Astrocyte (in vitro differentiated cells and primary cell): ENCODE measurements around the gene DRICH1.

Source experiments
- EZH2 ChIP-seq: IDR thresholded peaks from 2 replicates; pipeline ENCODE4 v1.6.1; 2012; ENCODE audit warnings: mild to moderate bottlenecking, low read length, inconsistent platforms; ENCODE audit not compliant: insufficient read depth
- TF ChIP-seq, protein P1 (sequence below): IDR thresholded peaks from 2 replicates; pipeline ENCODE4 v1.5.1; 2011; ENCODE audit warnings: low read depth, mild to moderate bottlenecking, inconsistent platforms, low read length, moderate library complexity; ENCODE audit not compliant: insufficient read depth

DNA sequence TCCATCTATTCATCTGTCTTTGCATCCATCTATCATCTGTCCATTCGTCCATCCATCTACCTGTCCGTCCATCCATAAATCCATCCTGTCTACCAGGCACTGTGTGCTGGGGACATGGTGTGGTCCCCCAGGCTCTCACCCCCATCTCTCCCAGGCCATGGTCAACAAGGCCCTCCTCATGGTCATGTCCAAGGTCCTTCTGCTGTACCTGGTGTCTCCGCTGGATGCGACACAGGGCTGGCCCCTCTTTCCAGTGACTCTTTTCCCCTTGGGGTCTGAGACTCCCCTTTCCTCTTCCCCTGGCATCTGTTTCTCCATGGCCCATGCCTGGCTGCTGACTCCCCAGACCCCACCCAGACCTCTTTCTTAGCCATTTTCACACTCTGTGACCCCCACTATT, 56.5 kb downstream of the DRICH1 start:
- TF ChIP-seq, protein P1, sequence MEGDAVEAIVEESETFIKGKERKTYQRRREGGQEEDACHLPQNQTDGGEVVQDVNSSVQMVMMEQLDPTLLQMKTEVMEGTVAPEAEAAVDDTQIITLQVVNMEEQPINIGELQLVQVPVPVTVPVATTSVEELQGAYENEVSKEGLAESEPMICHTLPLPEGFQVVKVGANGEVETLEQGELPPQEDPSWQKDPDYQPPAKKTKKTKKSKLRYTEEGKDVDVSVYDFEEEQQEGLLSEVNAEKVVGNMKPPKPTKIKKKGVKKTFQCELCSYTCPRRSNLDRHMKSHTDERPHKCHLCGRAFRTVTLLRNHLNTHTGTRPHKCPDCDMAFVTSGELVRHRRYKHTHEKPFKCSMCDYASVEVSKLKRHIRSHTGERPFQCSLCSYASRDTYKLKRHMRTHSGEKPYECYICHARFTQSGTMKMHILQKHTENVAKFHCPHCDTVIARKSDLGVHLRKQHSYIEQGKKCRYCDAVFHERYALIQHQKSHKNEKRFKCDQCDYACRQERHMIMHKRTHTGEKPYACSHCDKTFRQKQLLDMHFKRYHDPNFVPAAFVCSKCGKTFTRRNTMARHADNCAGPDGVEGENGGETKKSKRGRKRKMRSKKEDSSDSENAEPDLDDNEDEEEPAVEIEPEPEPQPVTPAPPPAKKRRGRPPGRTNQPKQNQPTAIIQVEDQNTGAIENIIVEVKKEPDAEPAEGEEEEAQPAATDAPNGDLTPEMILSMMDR: no peak
- TF ChIP-seq EZH2: no peak
